ENCODE data around the gene FKBP1A.
A peak's percentile ranks its signal among the peaks of the same experiment; 100 is the strongest.
"Not testable (repeated sequence)": the region's sequence is repeated elsewhere in the genome, so short reads cannot be mapped to it uniquely, and the experiment has no call there.

The FKBP1A gene

GRCh38 chr20:1415667-1416468, 23.0 kb upstream of the FKBP1A start:
- peak; percentile 73 for DNase-seq

DNA sequence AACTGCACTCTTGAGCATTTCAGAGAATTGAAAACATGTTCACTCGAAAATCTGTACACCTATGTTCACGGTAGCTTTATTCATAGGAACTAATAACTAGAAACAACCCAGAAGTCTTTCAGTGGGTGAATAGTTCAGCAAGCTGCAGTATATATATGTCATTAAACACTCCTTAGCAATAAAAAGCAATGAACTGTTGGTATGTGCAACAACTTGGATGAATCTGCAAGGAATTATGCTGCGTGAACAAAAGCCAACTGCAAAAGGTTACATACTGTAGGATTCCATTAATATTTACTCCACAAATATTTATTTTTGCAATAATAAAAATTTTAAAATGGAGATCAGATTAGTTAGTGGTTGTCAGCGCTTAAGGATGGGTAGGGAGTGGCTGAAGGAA, 22.1 kb upstream of the FKBP1A start:
- DNase-seq = no peak

DNA sequence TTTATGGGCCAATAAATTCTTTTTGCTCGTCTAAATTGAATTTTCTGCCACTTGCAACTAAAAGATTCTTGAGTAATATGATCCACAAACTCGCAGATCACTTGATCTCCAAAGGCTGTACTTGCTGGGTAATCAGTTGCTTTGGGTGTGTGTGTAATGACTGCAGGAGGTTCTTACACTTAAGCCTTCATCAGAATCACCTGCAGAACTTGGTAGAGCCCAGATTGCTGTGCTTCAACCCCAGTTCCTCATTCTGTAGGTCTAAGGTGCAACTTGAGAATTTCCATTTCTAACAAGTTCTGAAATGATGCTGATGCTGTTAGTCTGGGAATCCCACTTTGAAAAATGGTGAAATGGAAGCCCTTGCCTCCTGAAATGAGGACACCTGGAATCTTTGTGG, 12.9 kb upstream of the FKBP1A start:
- no peak for DNase-seq

DNA sequence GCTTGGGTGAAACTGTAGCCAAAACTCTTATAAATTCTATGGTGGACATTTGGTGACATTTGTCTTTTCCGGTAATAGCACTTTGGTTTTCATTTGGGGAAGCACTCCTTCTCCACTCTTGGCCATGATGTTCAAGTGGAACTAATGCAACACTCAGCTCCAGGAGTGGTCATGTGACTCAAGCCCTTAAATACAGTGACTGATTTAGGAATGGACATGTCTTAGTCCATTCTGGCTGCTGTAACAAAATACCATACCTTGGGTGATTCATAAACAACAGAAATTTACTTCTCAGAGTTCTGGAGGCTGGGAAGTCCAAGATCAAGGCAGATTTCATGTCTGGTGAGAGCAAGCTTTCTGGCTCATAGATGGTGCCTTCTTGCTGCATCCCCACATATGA, 10.8 kb upstream of the FKBP1A start:
- DNase-seq = no peak

- no peak for DNase-seq
These were observed 9.3 kb upstream of the FKBP1A start for GRCh38 chr20:1402149-1402548.

DNA sequence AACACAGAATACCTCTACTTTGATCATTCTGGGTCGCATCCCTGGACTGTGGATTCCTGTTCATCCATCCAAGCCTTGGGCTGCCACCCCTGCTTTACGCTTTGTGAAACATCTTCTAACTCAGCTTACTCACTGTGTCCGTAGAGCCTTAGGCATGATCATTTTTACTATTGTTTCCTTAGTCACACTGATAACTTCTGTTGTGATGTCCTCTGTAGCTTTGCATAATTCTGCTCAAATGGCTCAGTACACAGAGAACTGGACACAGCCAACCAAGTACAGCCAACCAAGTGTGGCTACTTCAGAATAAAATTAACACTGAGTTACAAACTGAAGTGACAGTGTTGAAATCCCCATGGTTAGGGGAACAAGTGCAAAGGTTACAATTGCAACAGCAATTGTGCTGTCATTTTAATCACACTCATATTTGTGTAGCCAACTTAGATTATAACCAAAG, 8.6 kb upstream of the FKBP1A start:
- DNase-seq = no peak

- not testable (repeated sequence) for DNase-seq
These were observed 7.0 kb upstream of the FKBP1A start for GRCh38 chr20:1399678-1400366.

GRCh38 chr20:1398185-1398584, 5.3 kb upstream of the FKBP1A start:
- DNase-seq = not testable (repeated sequence)

DNA sequence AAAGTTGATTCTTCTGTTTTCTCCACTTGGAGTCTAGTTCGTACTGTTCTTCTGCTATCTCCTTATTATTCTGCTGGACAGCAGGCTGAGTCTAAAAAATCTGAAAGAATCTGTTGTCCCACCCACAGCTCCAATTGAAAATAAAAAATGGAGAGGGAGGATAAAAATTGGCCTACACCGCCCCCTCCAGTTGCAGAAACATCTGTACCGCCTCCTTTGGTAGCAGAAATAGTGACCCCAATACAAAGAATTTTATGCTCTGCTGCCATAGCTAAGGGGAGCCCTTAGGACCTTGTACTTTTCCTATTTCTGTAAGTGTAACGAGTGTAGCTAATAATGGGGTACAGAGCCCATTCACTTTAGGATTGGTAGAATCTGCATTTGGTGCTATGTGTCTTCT, 4.9 kb upstream of the FKBP1A start:
- DNase-seq = no peak

DNA sequence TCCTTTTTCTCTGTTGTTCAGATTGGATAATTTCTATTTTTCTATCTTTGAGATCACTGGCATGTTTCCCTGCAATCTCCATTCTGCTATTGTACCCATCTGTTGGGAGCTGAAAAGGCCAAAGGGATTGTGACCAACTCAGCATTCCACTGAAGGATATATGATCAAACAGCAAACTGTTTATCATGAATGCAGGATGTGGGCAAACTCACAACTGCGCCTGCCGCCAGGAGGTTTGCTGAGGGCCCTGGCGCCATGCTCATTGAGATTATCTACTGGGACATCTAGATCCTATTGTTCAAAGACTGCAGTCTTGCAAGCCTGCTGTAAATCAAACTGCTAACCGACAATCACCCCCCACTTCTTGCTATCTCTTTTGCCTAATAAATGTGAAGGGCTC, 3.8 kb upstream of the FKBP1A start:
- no peak for DNase-seq

DNA sequence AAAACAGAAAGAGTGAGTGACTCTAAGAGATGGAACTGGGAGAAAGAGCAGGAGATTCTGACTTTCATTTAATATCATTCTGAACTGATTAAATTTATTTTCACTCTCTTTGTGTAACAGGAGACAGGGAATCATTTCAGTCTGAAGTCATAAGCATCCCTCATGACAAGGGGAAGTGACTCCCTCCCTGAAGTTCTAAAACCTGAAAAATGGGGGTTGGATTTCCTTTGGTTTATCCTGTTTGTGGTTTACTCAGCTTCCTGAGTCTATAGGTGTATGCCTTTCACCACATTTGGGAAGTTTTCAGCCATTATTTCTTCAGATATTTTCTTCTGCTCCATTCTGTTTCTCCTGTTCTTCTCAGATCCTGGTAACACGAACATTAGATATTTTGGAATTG, 3.4 kb upstream of the FKBP1A start:
- DNase-seq = no peak

DNA sequence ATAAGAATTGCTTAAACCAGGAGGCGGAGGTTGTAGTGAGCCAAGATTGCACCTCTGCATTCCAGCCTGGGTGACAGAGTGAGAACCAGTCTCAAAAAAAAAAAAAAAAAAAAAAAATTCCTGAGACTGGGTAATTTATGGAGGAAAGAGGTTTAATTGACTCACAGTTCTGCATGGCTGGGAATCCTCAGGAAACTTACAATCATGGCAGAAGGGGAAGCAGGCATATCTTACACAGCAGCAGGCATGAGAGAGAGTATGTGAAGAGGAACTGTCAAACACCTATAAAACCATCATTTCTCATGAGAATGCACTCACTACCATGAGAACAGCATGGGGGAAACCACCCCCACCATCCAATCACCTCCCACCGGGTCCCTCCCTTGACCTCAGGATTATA, 1.8 kb upstream of the FKBP1A start:
- DNase-seq = no peak

- DNase-seq = no peak
These were observed 641 bp upstream of the FKBP1A start for GRCh38 chr20:1393507-1393882.

DNA sequence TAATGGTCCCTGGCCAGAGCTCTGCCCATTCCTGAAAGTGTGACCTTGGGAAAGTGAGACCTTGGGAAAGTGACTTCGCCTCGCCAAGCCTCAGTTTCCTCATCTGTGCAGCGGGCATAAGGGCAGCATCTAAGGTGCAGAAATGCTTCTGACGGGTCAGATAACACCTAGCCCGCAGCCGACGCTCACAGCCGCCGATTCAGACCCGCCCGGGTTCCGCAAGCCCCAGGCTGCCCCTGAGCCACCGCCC, 486 bp downstream of the FKBP1A start:
- no peak for DNase-seq

GRCh38 chr20:1391640-1392442, 1.0 kb downstream of the FKBP1A start:
- no peak for DNase-seq

DNA sequence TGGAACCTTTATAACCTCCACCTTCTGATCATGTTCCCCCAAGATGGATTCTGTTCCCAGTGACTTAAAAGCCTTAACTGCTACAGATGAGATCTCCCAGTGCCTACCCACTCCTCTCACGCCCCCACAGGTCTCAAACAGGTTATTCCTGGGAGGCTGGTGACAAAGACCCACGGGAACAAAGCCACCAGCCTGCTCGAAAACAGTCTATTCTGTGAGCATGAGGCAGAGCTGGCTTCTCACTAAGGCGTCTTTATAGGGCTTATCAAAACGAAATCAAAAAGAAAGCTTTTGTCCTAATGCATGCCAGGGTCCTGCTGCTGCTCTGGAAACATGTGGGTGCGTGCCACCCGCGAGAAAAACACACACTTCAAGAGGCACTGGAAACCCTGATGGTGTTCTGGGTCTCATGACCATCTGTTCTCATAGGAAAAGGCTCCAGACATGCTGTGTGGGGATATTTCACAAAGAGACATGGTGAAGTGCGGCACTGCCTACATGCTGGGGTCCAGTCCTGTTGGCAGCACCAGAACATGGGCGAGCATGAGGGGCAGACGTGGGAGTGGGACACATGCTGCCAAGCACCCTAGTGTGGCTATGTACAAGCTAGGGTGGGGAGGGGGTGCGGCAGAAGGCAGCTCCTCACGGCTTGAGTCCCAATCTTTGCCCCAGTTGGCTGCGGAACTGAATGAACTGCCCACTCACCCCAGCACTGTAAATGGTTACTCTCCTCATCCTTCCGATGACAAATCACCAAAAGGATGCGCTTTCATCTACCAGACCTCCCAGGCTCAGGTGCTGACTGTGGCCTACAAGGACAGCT, 2.1 kb downstream of the FKBP1A start:
- DNase-seq = no peak

- DNase-seq = no peak
These were observed 2.9 kb downstream of the FKBP1A start for GRCh38 chr20:1389703-1390580.

- DNase-seq = no peak
These were observed 3.9 kb downstream of the FKBP1A start for GRCh38 chr20:1388741-1389483.

DNA sequence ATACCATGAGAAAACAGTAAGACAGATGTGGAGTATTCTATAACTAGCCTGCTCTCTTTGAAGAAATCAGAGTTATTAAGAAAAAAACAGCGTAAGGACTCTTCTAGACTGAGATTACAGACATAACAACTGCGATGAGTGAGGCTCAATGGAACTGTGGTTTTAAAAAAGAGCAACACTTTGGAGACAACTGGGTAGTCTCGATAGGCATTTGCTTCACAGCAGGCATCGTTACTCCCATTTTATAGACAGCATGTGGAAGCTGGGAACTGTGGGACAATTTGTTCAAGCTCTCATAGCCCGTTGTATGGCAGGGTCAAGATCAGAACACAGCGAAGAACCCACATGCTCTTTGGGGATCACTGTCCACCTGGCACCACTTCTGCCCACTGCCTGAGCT, 4.6 kb downstream of the FKBP1A start:
- DNase-seq = no peak

- no peak for DNase-seq
These were observed 6.5 kb downstream of the FKBP1A start for GRCh38 chr20:1386323-1386722.

Measured in amniotic stem cell (primary cell).